Mucosa of rectum (tissue), 2 donors: ENCODE data around the gene ST3GAL6.

Source experiments
- H3K27ac ChIP-seq, 2 donors: one replicate each; pipeline ENCODE4 v1.7.0; 2013; ENCODE audit warnings: inconsistent platforms in 2 of 2, low read depth in 2 of 2, low read length in 2 of 2
- H3K27me3 ChIP-seq, 2 donors: one replicate each; pipeline ENCODE4 v1.7.0; 2013; ENCODE audit warnings: low read length in 2 of 2; ENCODE audit not compliant: control insufficient read depth in 2 of 2, insufficient read depth in 2 of 2
- H3K36me3 ChIP-seq, 2 donors: one replicate each; pipeline ENCODE4 v1.7.0; 2013; ENCODE audit warnings: low read length in 2 of 2; ENCODE audit not compliant: control insufficient read depth in 2 of 2, insufficient read depth in 2 of 2
- H3K4me1 ChIP-seq, 2 donors: one replicate each; pipeline ENCODE4 v1.7.0; 2013; ENCODE audit warnings: low read length in 2 of 2, mild to moderate bottlenecking in 1 of 2; ENCODE audit not compliant: control insufficient read depth in 2 of 2, insufficient read depth in 2 of 2
- H3K4me3 ChIP-seq, 2 donors: one replicate each; pipeline ENCODE4 v1.7.0; 2013; ENCODE audit warnings: low read length in 2 of 2
- H3K9ac ChIP-seq, 2 donors: one replicate each; pipeline ENCODE4 v1.7.0; 2013; ENCODE audit warnings: low read length in 2 of 2, low read depth in 1 of 2, mild to moderate bottlenecking in 1 of 2
- H3K9me3 ChIP-seq, 2 donors: one replicate each; pipeline ENCODE4 v1.7.0; 2013; ENCODE audit warnings: low read length in 2 of 2; ENCODE audit not compliant: control insufficient read depth in 2 of 2
- donor health status: healthy.
- donor health status: Normal muscosa, but diverticular disease.

Gene ST3GAL6, protein sequence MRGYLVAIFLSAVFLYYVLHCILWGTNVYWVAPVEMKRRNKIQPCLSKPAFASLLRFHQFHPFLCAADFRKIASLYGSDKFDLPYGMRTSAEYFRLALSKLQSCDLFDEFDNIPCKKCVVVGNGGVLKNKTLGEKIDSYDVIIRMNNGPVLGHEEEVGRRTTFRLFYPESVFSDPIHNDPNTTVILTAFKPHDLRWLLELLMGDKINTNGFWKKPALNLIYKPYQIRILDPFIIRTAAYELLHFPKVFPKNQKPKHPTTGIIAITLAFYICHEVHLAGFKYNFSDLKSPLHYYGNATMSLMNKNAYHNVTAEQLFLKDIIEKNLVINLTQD

DNA sequence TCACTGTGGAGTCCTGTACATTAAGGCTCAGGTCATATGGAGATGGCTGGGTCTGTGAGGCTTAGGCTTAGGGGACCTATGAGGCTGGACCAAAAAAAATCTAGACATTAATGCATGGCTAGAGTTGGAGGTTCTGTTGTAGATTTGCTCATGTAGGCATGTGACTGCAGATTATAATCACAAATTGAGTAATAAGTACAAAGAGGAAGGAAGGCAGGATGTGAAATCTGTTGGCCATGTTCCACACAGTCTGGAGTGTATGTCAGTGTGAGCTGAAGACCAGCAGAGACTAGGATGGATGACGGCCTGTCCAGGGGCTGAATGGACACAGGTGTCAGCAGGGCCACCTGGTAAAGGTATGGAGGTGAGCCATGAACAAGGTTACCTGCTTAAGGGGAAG, at the start of gene ST3GAL6:
ST3GAL6 (plus strand) TSS at position 265 of the 400 bp plus-strand sequence. CDS start 5,101 bp downstream, outside the sequence.
- no peaks in the 10 kb centered on the region for H3K9me3 ChIP-seq
- no peaks in the 10 kb centered on the region for H3K4me1 ChIP-seq
- no peaks in the 10 kb centered on the region for H3K27me3 ChIP-seq
- H3K27ac ChIP-seq: peak within 1 kb of the TSS in 1 of 2 donors; percentile 25
- no peaks in the 10 kb centered on the region for H3K36me3 ChIP-seq
- no peak within 1 kb of the TSS for H3K9ac ChIP-seq
- H3K4me3 ChIP-seq: peak within 1 kb of the TSS; percentile 7 to 51

GRCh38 chr3:98713984-98714383, 49.2 kb upstream of the ST3GAL6 start:
- H3K27ac ChIP-seq: no peak overlapping the region
- H3K27me3 ChIP-seq: no peaks in the 10 kb centered on the region
- H3K9ac ChIP-seq: no peak overlapping the region
- no peak overlapping the region for H3K4me3 ChIP-seq
- H3K4me1 ChIP-seq: no peaks in the 10 kb centered on the region
- H3K36me3 ChIP-seq: no peaks in the 10 kb centered on the region
- H3K9me3 ChIP-seq: no peaks in the 10 kb centered on the region

DNA sequence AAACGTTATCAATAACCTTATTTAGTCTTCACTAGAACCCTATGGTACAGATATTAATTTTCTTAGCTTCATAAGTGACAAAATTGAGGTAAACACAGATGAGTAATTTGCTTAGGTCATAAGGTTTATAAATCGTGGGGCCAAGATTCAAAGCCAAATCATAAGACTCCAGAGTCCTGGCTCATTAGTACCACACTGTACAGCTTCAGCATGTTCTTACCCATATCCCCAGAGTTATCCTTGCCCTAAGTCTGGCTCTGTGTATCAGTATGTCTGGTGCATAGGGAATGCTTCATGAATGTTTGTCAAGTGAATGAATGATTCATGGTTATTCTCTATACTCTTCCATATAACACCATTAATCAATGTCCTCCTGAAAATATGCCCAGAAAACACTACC, 45.6 kb upstream of the ST3GAL6 start:
- H3K4me1 ChIP-seq: no peaks in the 10 kb centered on the region
- H3K9ac ChIP-seq: no peak overlapping the region
- no peaks in the 10 kb centered on the region for H3K9me3 ChIP-seq
- no peaks in the 10 kb centered on the region for H3K27me3 ChIP-seq
- no peak overlapping the region for H3K4me3 ChIP-seq
- no peaks in the 10 kb centered on the region for H3K36me3 ChIP-seq
- no peak overlapping the region for H3K27ac ChIP-seq

DNA sequence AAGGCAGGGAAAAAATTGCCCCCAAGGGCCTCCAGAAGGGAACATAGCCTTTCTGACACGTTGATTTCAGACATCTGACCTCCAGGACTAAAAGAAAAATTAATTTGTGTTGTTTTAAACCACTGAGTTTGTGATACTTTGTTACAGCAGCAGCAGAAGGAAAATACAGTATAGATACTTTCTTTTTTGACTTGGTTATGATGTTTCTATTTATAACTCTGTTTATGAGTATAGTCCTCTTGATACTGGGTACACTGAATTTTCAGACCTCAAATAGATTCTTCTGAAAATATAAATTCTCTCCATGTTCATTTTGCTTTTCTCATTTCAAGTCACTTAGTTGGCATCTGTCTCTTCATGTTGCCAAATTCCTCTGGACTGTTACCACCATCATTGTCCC, 44.4 kb upstream of the ST3GAL6 start:
- no peaks in the 10 kb centered on the region for H3K9me3 ChIP-seq
- H3K27me3 ChIP-seq: no peaks in the 10 kb centered on the region
- no peak overlapping the region for H3K9ac ChIP-seq
- no peaks in the 10 kb centered on the region for H3K4me1 ChIP-seq
- H3K4me3 ChIP-seq: no peak overlapping the region
- no peak overlapping the region for H3K27ac ChIP-seq
- no peaks in the 10 kb centered on the region for H3K36me3 ChIP-seq

DNA sequence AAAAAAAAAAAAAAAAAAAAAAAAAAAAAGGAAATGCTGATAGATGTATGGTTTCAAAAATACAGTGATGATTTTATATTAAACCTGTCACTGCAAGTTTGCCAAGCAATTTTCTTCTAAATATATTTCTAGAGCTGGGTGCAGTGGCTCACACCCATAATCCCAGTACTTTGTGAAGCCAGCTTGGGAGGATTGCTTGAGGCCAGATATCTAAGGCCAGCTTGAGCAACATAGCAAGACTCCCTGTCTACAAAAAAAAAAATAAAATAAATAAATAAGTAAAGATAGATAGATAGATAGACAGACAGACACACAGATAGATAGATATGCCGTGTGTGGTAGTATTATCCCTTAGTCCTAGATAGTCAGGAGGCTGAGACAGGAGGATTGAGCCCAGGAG, 41.4 kb upstream of the ST3GAL6 start:
- no peak overlapping the region for H3K4me3 ChIP-seq
- H3K27ac ChIP-seq: no peak overlapping the region
- H3K9ac ChIP-seq: no peak overlapping the region
- H3K27me3 ChIP-seq: peaks cover 0 to 3% of the 10 kb centered on the region in 2 donors
- no peaks in the 10 kb centered on the region for H3K36me3 ChIP-seq
- H3K4me1 ChIP-seq: no peaks in the 10 kb centered on the region
- H3K9me3 ChIP-seq: no peaks in the 10 kb centered on the region

- Histone ChIP-seq H3K27ac (no peak overlapping the region), H3K36me3 (no peaks in the 10 kb centered on the region), H3K9me3 (no peaks in the 10 kb centered on the region), H3K4me3 (no peak overlapping the region), H3K4me1 (no peaks in the 10 kb centered on the region), H3K9ac (no peak overlapping the region), H3K27me3 (peaks cover 0 to 3% of the 10 kb centered on the region in 2 donors)
Observed at GRCh38 chr3:98722389-98722788, 40.8 kb upstream of the ST3GAL6 start.

- Histone ChIP-seq H3K27ac (no peak overlapping the region), H3K9me3 (no peaks in the 10 kb centered on the region), H3K4me1 (no peaks in the 10 kb centered on the region)
Observed at GRCh38 chr3:98725352-98725751, 37.8 kb upstream of the ST3GAL6 start.

DNA sequence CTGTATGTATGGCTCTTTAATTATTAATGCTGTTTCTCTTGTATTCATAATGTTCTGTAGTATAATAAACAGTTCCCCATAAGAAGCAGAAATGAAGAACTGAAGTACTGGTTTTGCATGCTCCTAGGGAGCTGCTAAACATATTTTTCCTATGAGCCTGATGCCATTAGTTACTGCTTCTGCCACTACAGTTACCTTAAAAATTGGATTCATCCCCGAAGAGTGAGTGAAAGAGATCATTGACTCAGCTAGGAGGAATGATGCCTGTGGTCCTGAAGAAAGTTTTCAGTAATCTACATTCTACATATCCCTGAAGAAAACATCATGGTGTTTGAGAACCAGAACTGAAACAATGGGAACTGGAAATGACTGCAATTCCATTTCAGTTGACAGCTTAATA, 37.1 kb upstream of the ST3GAL6 start:
- Histone ChIP-seq H3K27me3 (peaks cover 0 to 3% of the 10 kb centered on the region in 2 donors), H3K36me3 (no peaks in the 10 kb centered on the region), H3K27ac (no peak overlapping the region), H3K4me3 (no peak overlapping the region), H3K9ac (no peak overlapping the region), H3K9me3 (no peaks in the 10 kb centered on the region), H3K4me1 (no peaks in the 10 kb centered on the region)

More at GRCh38 chr3:98725352-98725751, 37.8 kb upstream of the ST3GAL6 start:
- no peak overlapping the region for H3K4me3 ChIP-seq
- H3K9ac ChIP-seq: no peak overlapping the region
- H3K27me3 ChIP-seq: peaks cover 0 to 3% of the 10 kb centered on the region in 2 donors
- no peaks in the 10 kb centered on the region for H3K36me3 ChIP-seq

- no peaks in the 10 kb centered on the region for H3K36me3 ChIP-seq
- no peak overlapping the region for H3K4me3 ChIP-seq
- H3K9ac ChIP-seq: no peak overlapping the region
- H3K9me3 ChIP-seq: no peaks in the 10 kb centered on the region
- H3K27ac ChIP-seq: no peak overlapping the region
- peaks cover 6 to 8% of the 10 kb centered on the region in 2 donors for H3K27me3 ChIP-seq
- H3K4me1 ChIP-seq: peaks cover 0 to 3% of the 10 kb centered on the region in 2 donors
Observed at GRCh38 chr3:98727638-98728037, 35.5 kb upstream of the ST3GAL6 start.

- Histone ChIP-seq H3K27me3 (peaks cover 10 to 13% of the 10 kb centered on the region in 2 donors), H3K4me3 (no peak overlapping the region), H3K36me3 (no peaks in the 10 kb centered on the region), H3K9ac (no peak overlapping the region), H3K4me1 (peaks cover 2 to 10% of the 10 kb centered on the region in 2 donors), H3K27ac (no peak overlapping the region), H3K9me3 (no peaks in the 10 kb centered on the region)
Observed at GRCh38 chr3:98728672-98729071, 34.5 kb upstream of the ST3GAL6 start.
